OCI-LY3 (cell line): ENCODE results near the gene FAM118B.

Source experiments
- H2AFZ ChIP-seq: fragments of 200-600, 300-600 bp; shearing (Covaris generic); 2 replicates; pipeline ENCODE4 v1.6.0; 2014; ENCODE audit warnings: antibody characterized with exemption, low read depth, low read length
- H3K27ac ChIP-seq: fragments of 200-600, 300-600 bp; sonication (generic); 2 replicates; pipeline ENCODE4 v1.5.1; 2014; ENCODE audit warnings: mild to moderate bottlenecking, low read length, moderate library complexity, mixed read lengths
- H3K27me3 ChIP-seq: fragments of 200-600, 300-600 bp; sonication (generic); 2 replicates; pipeline ENCODE4 v1.6.1; 2014; ENCODE audit warnings: low read depth, low read length, mixed read lengths
- H3K36me3 ChIP-seq: fragments of 200-600, 300-600 bp; sonication (generic); replicated peaks from 2 replicates; pipeline ENCODE3; 2014; ENCODE audit warnings: low read depth, low read length, mixed read lengths
- H3K4me1 ChIP-seq: fragments of 300-600, 200-600 bp; sonication (generic); 2 replicates; pipeline ENCODE4 v1.6.1; 2014; ENCODE audit warnings: low read length, mixed read lengths
- H3K4me2 ChIP-seq: fragments of 200-600, 300-600 bp; sonication (generic); 2 replicates; pipeline ENCODE4 v1.6.1; 2014; ENCODE audit warnings: low read length, mixed read lengths
- H3K4me3 ChIP-seq: fragments of 300-600, 200-600 bp; sonication (generic); 2 replicates; pipeline ENCODE4 v1.5.1; 2014; ENCODE audit warnings: antibody characterized with exemption, mild to moderate bottlenecking, low read length, moderate library complexity
- H3K79me2 ChIP-seq: fragments of 300-600, 200-600 bp; shearing (Covaris generic); 2 replicates; pipeline ENCODE4 v1.6.1; 2014; ENCODE audit warnings: mild to moderate bottlenecking, low read length, mixed read lengths
- H3K9ac ChIP-seq: fragments of 300-600, 200-600 bp; shearing (Covaris generic); 2 replicates; pipeline ENCODE4 v1.6.0; 2014; ENCODE audit warnings: mild to moderate bottlenecking, low read length, moderate library complexity
- H3K9me3 ChIP-seq: fragments of 200-600, 300-600 bp; shearing (Covaris generic); 2 replicates; pipeline ENCODE4 v1.6.1; 2014; ENCODE audit warnings: low read length, mixed read lengths; ENCODE audit not compliant: insufficient read depth
- H4K20me1 ChIP-seq: fragments of 200-600, 300-600 bp; sonication (generic); 2 replicates; pipeline ENCODE4 v1.6.1; 2016; ENCODE audit warnings: low read length, mixed read lengths; ENCODE audit not compliant: insufficient read depth
- CTCF ChIP-seq: fragments of 200-600, 300-600 bp; sonication (generic); IDR thresholded peaks from 2 replicates; pipeline ENCODE4 v1.5.1; 2014; ENCODE audit warnings: antibody characterized with exemption, low read length, low read depth
- EZH2phosphoT487 ChIP-seq: fragments of 200-600 bp; shearing (Covaris generic); IDR thresholded peaks from 2 replicates; pipeline ENCODE4 v1.6.1; 2018; ENCODE audit warnings: antibody characterized with exemption, mixed run types, low read depth

FAM118B gene

GRCh38 chr11:126311401-126312291, 100.1 kb downstream of the FAM118B start:
- TF ChIP-seq EZH2phosphoT487 (no peak), CTCF (no peak)
- Histone ChIP-seq H3K27ac (peak overlapping the region; percentile 77), H3K4me3 (no peak overlapping the region), H3K9me3 (no peaks in the 10 kb centered on the region), H3K4me1 (peaks cover 47% of the 10 kb centered on the region), H3K27me3 (no peaks in the 10 kb centered on the region), H3K4me2 (peak overlapping the region; percentile 26), H2AFZ (no peak overlapping the region), H3K36me3 (peaks cover 48% of the 10 kb centered on the region), H3K9ac (peak overlapping the region; percentile 18; the same call in 1 of the 2 replicates), H4K20me1 (peaks cover 26% of the 10 kb centered on the region), H3K79me2 (peaks cover 27% of the 10 kb centered on the region)
